ENCODE results near the gene SMG1. TPM values are rescaled to one million over a fixed set of nuclear protein-coding genes. Genes with fewer than 3 reads are reported as not detected.

The SMG1 gene
- total RNA-seq, 4 donors from 2014 or later = 88.5 to 183 (median 159) TPM

DNA sequence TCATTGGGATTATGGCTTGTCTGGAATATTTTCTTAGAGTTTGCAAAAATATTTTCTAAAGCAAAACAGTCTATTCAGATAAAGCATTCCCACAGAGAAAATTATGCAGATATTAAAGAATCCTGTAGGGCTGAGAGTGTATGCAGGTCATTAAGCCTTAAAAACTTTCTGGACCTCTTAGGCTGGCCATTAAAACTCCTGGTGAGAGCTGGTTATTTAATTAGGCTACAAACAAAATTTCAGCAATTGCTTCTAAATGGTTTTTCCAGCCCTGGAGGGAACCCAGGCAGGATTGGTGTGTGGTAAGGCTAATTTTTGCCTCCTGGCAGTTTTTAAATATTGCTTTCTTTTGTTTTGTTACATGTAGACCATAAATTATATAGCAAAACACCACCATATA lies 27.3 kb upstream of the SMG1 start:
- Histone ChIP-seq H3K27ac (no peak overlapping the region), H3K4me3 (no peak overlapping the region), H3K4me1 (no peaks in the 10 kb centered on the region), H3K36me3 (no peaks in the 10 kb centered on the region), H3K27me3 (no peaks in the 10 kb centered on the region), H3K9me3 (no peaks in the 10 kb centered on the region)
- in situ Hi-C loops (cut with MboI; ENCODE audit: low sequenced_read_pairs in 4 of 4) = no loop called here
- TF ChIP-seq, protein P1, sequence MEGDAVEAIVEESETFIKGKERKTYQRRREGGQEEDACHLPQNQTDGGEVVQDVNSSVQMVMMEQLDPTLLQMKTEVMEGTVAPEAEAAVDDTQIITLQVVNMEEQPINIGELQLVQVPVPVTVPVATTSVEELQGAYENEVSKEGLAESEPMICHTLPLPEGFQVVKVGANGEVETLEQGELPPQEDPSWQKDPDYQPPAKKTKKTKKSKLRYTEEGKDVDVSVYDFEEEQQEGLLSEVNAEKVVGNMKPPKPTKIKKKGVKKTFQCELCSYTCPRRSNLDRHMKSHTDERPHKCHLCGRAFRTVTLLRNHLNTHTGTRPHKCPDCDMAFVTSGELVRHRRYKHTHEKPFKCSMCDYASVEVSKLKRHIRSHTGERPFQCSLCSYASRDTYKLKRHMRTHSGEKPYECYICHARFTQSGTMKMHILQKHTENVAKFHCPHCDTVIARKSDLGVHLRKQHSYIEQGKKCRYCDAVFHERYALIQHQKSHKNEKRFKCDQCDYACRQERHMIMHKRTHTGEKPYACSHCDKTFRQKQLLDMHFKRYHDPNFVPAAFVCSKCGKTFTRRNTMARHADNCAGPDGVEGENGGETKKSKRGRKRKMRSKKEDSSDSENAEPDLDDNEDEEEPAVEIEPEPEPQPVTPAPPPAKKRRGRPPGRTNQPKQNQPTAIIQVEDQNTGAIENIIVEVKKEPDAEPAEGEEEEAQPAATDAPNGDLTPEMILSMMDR (IDR thresholded peaks at IDR 0.05 in 4 of 5, conservative IDR thresholded peaks at IDR 0.05 in 1 of 5) = no peak
- intact Hi-C loops (cut with DNase I; ENCODE audit: low total_unique reads) = no loop called here
- ATAC-seq = no peak
- DNase-seq = no peak

DNA sequence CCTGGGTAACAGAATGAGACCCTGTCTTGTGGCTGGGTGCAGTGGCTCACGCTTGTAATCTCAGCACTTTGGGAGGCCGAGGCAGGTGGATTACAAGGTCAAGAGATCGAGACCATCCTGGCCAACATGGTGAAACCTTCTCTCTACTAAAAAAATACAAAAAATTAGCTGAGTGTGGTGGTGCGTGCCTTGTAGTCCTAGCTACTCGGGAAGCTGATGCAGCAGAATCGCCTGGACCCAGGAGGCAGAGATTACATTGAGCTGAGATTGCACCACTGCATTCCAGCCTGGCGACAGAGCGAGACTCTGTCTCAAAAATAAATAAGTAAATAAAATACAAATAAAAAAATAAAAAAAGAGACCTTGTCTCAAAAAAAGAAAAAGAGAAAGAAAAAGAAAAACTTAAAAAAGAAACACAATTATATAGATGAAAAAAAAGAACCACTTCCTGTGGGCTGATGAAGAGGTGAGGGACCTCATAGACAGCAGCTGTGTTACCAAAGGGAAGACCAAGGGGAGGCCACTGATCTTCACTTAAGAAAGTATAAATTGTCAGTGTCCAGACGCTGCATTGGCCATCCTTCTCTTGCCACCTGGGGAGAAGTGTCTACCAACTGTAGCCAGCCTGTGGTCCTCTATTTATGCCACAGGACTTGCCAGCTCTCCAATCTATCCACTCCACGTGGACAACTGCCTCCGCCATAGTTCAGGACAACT lies 24.4 kb upstream of the SMG1 start:
- in situ Hi-C loops (cut with MboI; ENCODE audit: low sequenced_read_pairs in 4 of 4) = no loop called here

DNA sequence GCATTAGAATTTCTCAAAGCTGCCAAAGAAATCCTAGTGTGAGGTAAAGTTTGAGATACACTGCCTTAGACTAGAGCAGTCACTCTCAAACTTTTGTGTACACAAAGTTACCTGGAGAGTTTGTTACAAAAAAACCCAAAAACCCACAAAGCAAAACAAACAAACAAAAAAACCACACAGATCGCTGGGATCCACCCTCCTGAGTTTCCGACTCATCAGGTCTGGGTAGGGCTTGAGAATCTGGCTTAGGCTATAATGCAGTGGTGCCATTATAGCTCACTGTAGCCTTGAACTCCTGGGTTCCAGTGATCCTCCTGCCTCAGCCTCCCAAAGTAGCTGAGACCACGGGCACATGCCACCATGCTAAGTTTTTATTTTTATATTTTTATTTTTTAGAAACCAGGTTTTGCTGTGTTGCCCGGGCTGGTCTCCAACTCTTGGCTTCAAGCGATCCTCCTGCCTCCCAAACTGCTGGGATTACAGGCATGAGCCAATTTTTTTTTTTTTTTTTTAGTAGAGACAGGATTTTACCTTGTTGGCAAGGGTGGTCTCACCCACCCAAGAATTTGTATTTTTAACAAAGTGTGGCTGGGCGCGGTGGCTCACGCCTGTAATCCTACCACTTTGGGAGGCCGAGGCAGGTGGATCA lies 22.3 kb upstream of the SMG1 start:
- Histone ChIP-seq H3K27ac (no peak overlapping the region), H3K27me3 (no peaks in the 10 kb centered on the region), H3K4me3 (no peak overlapping the region), H3K4me1 (no peaks in the 10 kb centered on the region), H3K36me3 (no peaks in the 10 kb centered on the region), H3K9me3 (no peaks in the 10 kb centered on the region)
- intact Hi-C loops (cut with DNase I; ENCODE audit: low total_unique reads) (no loop called here), in situ Hi-C loops (cut with MboI; ENCODE audit: low sequenced_read_pairs in 4 of 4) (no loop called here)
- ATAC-seq = no peak
- no peak for DNase-seq
- no peak for TF ChIP-seq POLR2A (IDR thresholded peaks at IDR 0.05)
- TF ChIP-seq, protein P1 (IDR thresholded peaks at IDR 0.05 in 4 of 5, conservative IDR thresholded peaks at IDR 0.05 in 1 of 5) = no peak

More for the DNA sequence above, 24.4 kb upstream of the SMG1 start:
- no peak for DNase-seq
- Histone ChIP-seq H3K27ac (no peak overlapping the region), H3K36me3 (no peaks in the 10 kb centered on the region), H3K9me3 (no peaks in the 10 kb centered on the region), H3K27me3 (no peaks in the 10 kb centered on the region), H3K4me1 (no peaks in the 10 kb centered on the region), H3K4me3 (no peak overlapping the region)
- no peak for TF ChIP-seq POLR2A (IDR thresholded peaks at IDR 0.05)
- no peak for ATAC-seq
- intact Hi-C loops (cut with DNase I; ENCODE audit: low total_unique reads) = no loop called here

DNA sequence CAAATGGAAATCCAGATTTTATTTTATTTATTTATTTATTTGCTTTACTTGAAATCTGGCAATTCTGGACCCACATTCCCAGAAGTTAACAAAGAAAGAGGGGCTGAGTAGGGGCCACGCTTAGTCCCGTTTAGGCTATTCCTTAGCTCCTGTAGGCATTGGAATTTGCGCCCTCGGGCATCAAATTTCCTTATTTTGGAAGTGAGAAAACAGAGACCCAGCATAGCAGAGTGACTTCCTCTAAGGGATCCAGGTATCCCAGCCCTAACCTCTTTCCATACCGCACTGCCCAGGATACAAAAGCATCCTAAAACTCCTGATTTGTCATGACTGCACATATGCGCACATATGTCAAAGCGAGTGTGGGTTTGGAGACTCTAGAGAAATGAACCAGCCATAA lies 19.0 kb upstream of the SMG1 start:
- H3K27me3 ChIP-seq = no peaks in the 10 kb centered on the region
- intact Hi-C loops (cut with DNase I; ENCODE audit: low total_unique reads) (no loop called here), in situ Hi-C loops (cut with MboI; ENCODE audit: low sequenced_read_pairs in 4 of 4) (no loop called here)
- H3K27ac ChIP-seq = no peak overlapping the region
- H3K9me3 ChIP-seq = no peaks in the 10 kb centered on the region
- no peaks in the 10 kb centered on the region for H3K4me1 ChIP-seq
- DNase-seq (no peak), ATAC-seq (no peak)
- H3K4me3 ChIP-seq = no peak overlapping the region
- H3K36me3 ChIP-seq = no peaks in the 10 kb centered on the region
- TF ChIP-seq, protein P1 (IDR thresholded peaks at IDR 0.05 in 4 of 5, conservative IDR thresholded peaks at IDR 0.05 in 1 of 5) = no peak
- no peak for TF ChIP-seq POLR2A (IDR thresholded peaks at IDR 0.05)

GRCh38 chr16:18943414-18943813 lies 17.2 kb upstream of the SMG1 start:
- DNase-seq (no peak), ATAC-seq (no peak)
- Histone ChIP-seq H3K4me3 (no peak overlapping the region), H3K9me3 (no peaks in the 10 kb centered on the region), H3K27me3 (no peaks in the 10 kb centered on the region), H3K36me3 (no peaks in the 10 kb centered on the region), H3K4me1 (no peaks in the 10 kb centered on the region), H3K27ac (no peak overlapping the region)
- TF ChIP-seq, protein P1 (IDR thresholded peaks at IDR 0.05 in 4 of 5, conservative IDR thresholded peaks at IDR 0.05 in 1 of 5) = no peak
- no peak for TF ChIP-seq POLR2A (IDR thresholded peaks at IDR 0.05)
- intact Hi-C loops (cut with DNase I; ENCODE audit: low total_unique reads) = no loop called here
- in situ Hi-C loops (cut with MboI; ENCODE audit: low sequenced_read_pairs in 4 of 4) = no loop called here
